ENCODE results near the gene SMIM45.

GRCh38 chr22:41909310-41910049 lies 42.5 kb upstream of the SMIM45 start:
- TF ChIP-seq POLR2A (IDR thresholded peaks at IDR 0.05) (no peak), CTCF (IDR thresholded peaks at IDR 0.05) (no peak)
